ENCODE results near the gene INPP4B.

The INPP4B gene

GRCh38 chr4:142743121-142743825 is 102.8 kb downstream of the INPP4B start:
- in situ Hi-C loops (cut with HindIII; ENCODE audit: low sequenced_read_pairs): no loop called here

GRCh38 chr4:142741995-142742394 is 104.1 kb downstream of the INPP4B start:
- in situ Hi-C loops (cut with HindIII; ENCODE audit: low sequenced_read_pairs): no loop called here

GRCh38 chr4:142728233-142728632 is 117.9 kb downstream of the INPP4B start:
- in situ Hi-C loops (cut with HindIII; ENCODE audit: low sequenced_read_pairs): no loop called here

- in situ Hi-C loops (cut with HindIII; ENCODE audit: low sequenced_read_pairs): no loop called here
Measured at GRCh38 chr4:142727149-142727548, 119.0 kb downstream of the INPP4B start.

- in situ Hi-C loops (cut with HindIII; ENCODE audit: low sequenced_read_pairs): no loop called here
Measured at GRCh38 chr4:142725886-142726285, 120.2 kb downstream of the INPP4B start.

GRCh38 chr4:142721187-142721586 is 124.9 kb downstream of the INPP4B start:
- in situ Hi-C loops (cut with HindIII; ENCODE audit: low sequenced_read_pairs): no loop called here

GRCh38 chr4:142719854-142720541 is 126.1 kb downstream of the INPP4B start:
- in situ Hi-C loops (cut with HindIII; ENCODE audit: low sequenced_read_pairs): no loop called here

- in situ Hi-C loops (cut with HindIII; ENCODE audit: low sequenced_read_pairs): no loop called here
Measured at GRCh38 chr4:142718981-142719380, 127.1 kb downstream of the INPP4B start.

- in situ Hi-C loops (cut with HindIII; ENCODE audit: low sequenced_read_pairs): no loop called here
Measured at GRCh38 chr4:142715727-142716126, 130.4 kb downstream of the INPP4B start.

GRCh38 chr4:142713282-142714030 is 132.6 kb downstream of the INPP4B start:
- in situ Hi-C loops (cut with HindIII; ENCODE audit: low sequenced_read_pairs): no loop called here

- in situ Hi-C loops (cut with HindIII; ENCODE audit: low sequenced_read_pairs): no loop called here
Measured at GRCh38 chr4:142708231-142708630, 137.9 kb downstream of the INPP4B start.

- in situ Hi-C loops (cut with HindIII; ENCODE audit: low sequenced_read_pairs): no loop called here
Measured at GRCh38 chr4:142707401-142707800, 138.7 kb downstream of the INPP4B start.

- in situ Hi-C loops (cut with HindIII; ENCODE audit: low sequenced_read_pairs): no loop called here
Measured at GRCh38 chr4:142706381-142706780, 139.7 kb downstream of the INPP4B start.

GRCh38 chr4:142705820-142706219 is 140.3 kb downstream of the INPP4B start:
- in situ Hi-C loops (cut with HindIII; ENCODE audit: low sequenced_read_pairs): no loop called here

- in situ Hi-C loops (cut with HindIII; ENCODE audit: low sequenced_read_pairs): no loop called here
Measured at GRCh38 chr4:142703694-142704309, 142.3 kb downstream of the INPP4B start.

- in situ Hi-C loops (cut with HindIII; ENCODE audit: low sequenced_read_pairs): no loop called here
Measured at GRCh38 chr4:142701017-142701416, 145.1 kb downstream of the INPP4B start.

GRCh38 chr4:142700531-142700930 is 145.6 kb downstream of the INPP4B start:
- in situ Hi-C loops (cut with HindIII; ENCODE audit: low sequenced_read_pairs): no loop called here

- in situ Hi-C loops (cut with HindIII; ENCODE audit: low sequenced_read_pairs): no loop called here
Measured at GRCh38 chr4:142698552-142698951, 147.5 kb downstream of the INPP4B start.

GRCh38 chr4:142697928-142698327 is 148.2 kb downstream of the INPP4B start:
- in situ Hi-C loops (cut with HindIII; ENCODE audit: low sequenced_read_pairs): no loop called here

GRCh38 chr4:142697320-142697719 is 148.8 kb downstream of the INPP4B start:
- in situ Hi-C loops (cut with HindIII; ENCODE audit: low sequenced_read_pairs): no loop called here
